GM23338 (cell line): ENCODE data around the gene HES3. TPM values are rescaled to one million over a fixed set of nuclear protein-coding genes. Genes with fewer than 3 reads are reported as not detected.

Source experiments
- ATAC-seq: fragments of 200-7000 bp; cut with Tn5 transposase; 3 replicates; pipeline ENCODE4 v1.9.1; 2020
- DNase-seq: peaks from one replicate; pipeline ENCODE4 v3.0.0-alpha.2; 2015; ENCODE audit warnings: low spot score
- H2AFZ ChIP-seq: fragments of 200-600 bp; sonication (generic); 2 replicates; pipeline ENCODE4 v1.8.0; 2016; ENCODE audit warnings: antibody characterized with exemption, mild to moderate bottlenecking, moderate library complexity
- H3F3A ChIP-seq: fragments of 200-600 bp; sonication (generic); replicated peaks from 2 replicates; pipeline ENCODE4 v1.8.0; 2017; ENCODE audit warnings: antibody characterized with exemption, mixed run types, low read depth
- H3K27ac ChIP-seq: fragments of 200-600 bp; sonication (generic); 2 replicates; pipeline ENCODE4 v1.6.1; 2016; ENCODE audit warnings: low read depth
- H3K27me3 ChIP-seq: fragments of 200-600 bp; sonication (generic); 2 replicates; pipeline ENCODE4 v1.8.0; 2016; ENCODE audit warnings: mild to moderate bottlenecking, mixed run types, moderate library complexity; ENCODE audit not compliant: insufficient read depth
- H3K36me3 ChIP-seq: fragments of 200-600 bp; sonication (generic); 2 replicates; pipeline ENCODE4 v1.8.0; 2016; ENCODE audit warnings: mild to moderate bottlenecking; ENCODE audit not compliant: insufficient read depth
- H3K4me1 ChIP-seq: fragments of 200-600 bp; sonication (generic); 2 replicates; pipeline ENCODE4 v1.8.0; 2016; ENCODE audit warnings: mild to moderate bottlenecking, moderate library complexity; ENCODE audit not compliant: insufficient read depth
- H3K4me2 ChIP-seq: fragments of 200-600 bp; sonication (generic); 2 replicates; pipeline ENCODE4 v1.7.1; 2017; ENCODE audit warnings: mixed run types
- H3K4me3 ChIP-seq: fragments of 200-600 bp; sonication (generic); 2 replicates; pipeline ENCODE4 v1.6.1; 2016; ENCODE audit warnings: mixed run types
- H3K79me2 ChIP-seq: fragments of 200-600 bp; sonication (generic); replicated peaks from 2 replicates; pipeline ENCODE4 v1.8.0; 2017; ENCODE audit warnings: mild to moderate bottlenecking; ENCODE audit not compliant: insufficient read depth
- H3K9me2 ChIP-seq: fragments of 200-600 bp; sonication (generic); 2 replicates; pipeline ENCODE4 v1.8.0; 2017; ENCODE audit not compliant: insufficient read depth
- H4K20me1 ChIP-seq: fragments of 200-600 bp; sonication (generic); replicated peaks from 2 replicates; pipeline ENCODE4 v1.8.0; 2017; ENCODE audit warnings: mild to moderate bottlenecking; ENCODE audit not compliant: insufficient read depth
- H3K27ac Mint-ChIP-seq: 2 replicates; pipeline ENCODE4 v1.8.0; 2020; ENCODE audit warnings: inconsistent platforms, mild to moderate bottlenecking, moderate library complexity, mixed read lengths
- H3K27me3 Mint-ChIP-seq: 3 replicates; pipeline ENCODE4 v1.8.0; 2022; ENCODE audit warnings: low read depth, mild to moderate bottlenecking, moderate library complexity, mixed read lengths, inconsistent platforms; ENCODE audit not compliant: insufficient read depth, poor library complexity
- H3K36me3 Mint-ChIP-seq: 3 replicates; pipeline ENCODE4 v1.8.0; 2021; ENCODE audit warnings: low read depth, mild to moderate bottlenecking, inconsistent platforms, moderate library complexity, mixed read lengths
- H3K4me1 Mint-ChIP-seq: 3 replicates; pipeline ENCODE4 v1.8.0; 2020; ENCODE audit warnings: mild to moderate bottlenecking, inconsistent platforms, mixed read lengths
- H3K4me3 Mint-ChIP-seq: 3 replicates; pipeline ENCODE4 v1.8.0; 2021; ENCODE audit warnings: moderate library complexity, mild to moderate bottlenecking, inconsistent platforms, mixed read lengths
- H3K9me3 Mint-ChIP-seq: 3 replicates; pipeline ENCODE4 v1.8.0; 2020; ENCODE audit warnings: moderate library complexity, mild to moderate bottlenecking, inconsistent platforms, mixed read lengths
- CREB1 ChIP-seq: fragments of 250-450 bp; sonication (Bioruptor Pico); IDR thresholded peaks from 2 replicates; pipeline ENCODE4 v1.5.0; 2020; ENCODE audit warnings: low read depth, mild to moderate bottlenecking, moderate library complexity
- CTCF ChIP-seq, 2 experiments: fragments of 200-600 bp in 1 of 2; sonication (generic) in 1 of 2; conservative IDR thresholded peaks; 2 replicates each; pipeline versions ENCODE4 v1.5.1 to v1.6.1; 2016 to 2017; ENCODE audit warnings: antibody characterized with exemption in 2 of 2, low read depth in 2 of 2, mild to moderate bottlenecking in 2 of 2, moderate library complexity in 1 of 2
- EZH2 ChIP-seq: fragments of 200-600 bp; sonication (generic); IDR thresholded peaks from one replicate; pipeline ENCODE4 v1.8.0; 2017; ENCODE audit warnings: antibody characterized with exemption, mild to moderate bottlenecking, low read depth; ENCODE audit not compliant: unreplicated experiment
- EZH2phosphoT487 ChIP-seq: fragments of 200-600 bp; sonication (generic); IDR thresholded peaks from one replicate; pipeline ENCODE4 v1.8.1; 2018; ENCODE audit warnings: antibody characterized with exemption; ENCODE audit not compliant: unreplicated experiment
- JUNB ChIP-seq: IDR thresholded peaks from one replicate; pipeline ENCODE4 v1.6.1; 2016; ENCODE audit warnings: antibody characterized with exemption; ENCODE audit not compliant: unreplicated experiment
- NANOG ChIP-seq: IDR thresholded peaks from 2 replicates; pipeline ENCODE4 v1.6.1; 2016; ENCODE audit warnings: antibody characterized with exemption, borderline replicate concordance
- POLR2AphosphoS5 ChIP-seq: IDR thresholded peaks from 2 replicates; pipeline ENCODE4 v1.6.1; 2016; ENCODE audit warnings: antibody characterized with exemption, low read depth
- STAT1 ChIP-seq: IDR thresholded peaks from one replicate; pipeline ENCODE4 v1.6.1; 2016; ENCODE audit warnings: antibody characterized with exemption; ENCODE audit not compliant: unreplicated experiment
- ZNF114 ChIP-seq: fragments of 250-450 bp; sonication (Bioruptor Pico); IDR thresholded peaks from 2 replicates; pipeline ENCODE4 v1.5.0; 2020; ENCODE audit warnings: mild to moderate bottlenecking, moderate library complexity
- ZNF331 ChIP-seq: fragments of 250-450 bp; sonication (Bioruptor Pico); IDR thresholded peaks from 2 replicates; pipeline ENCODE4 v1.5.0; 2020; ENCODE audit warnings: low read depth, mild to moderate bottlenecking, moderate library complexity
- polyA plus RNA-seq: library from polyadenylated mRNA; unstranded; fragments of >200 nt; fragmentation: Nextera tagmentation; extraction: Ambion mirVana; gene quantifications from 2 replicates; pipeline ENCODE4 v1.2.1, GENCODE V29; 2016
- total RNA-seq: library from RNA; depleted of rRNA; stranded (reverse); fragments of >200 nt; shearing (Covaris generic); gene quantifications from 2 replicates; pipeline ENCODE4 v1.2.3, GENCODE V29; 2014
- TF ChIP-seq, protein P1 (sequence below): fragments of 250-450 bp; sonication (Bioruptor Pico); IDR thresholded peaks from 2 replicates; pipeline ENCODE4 v1.5.0; 2020; ENCODE audit warnings: mild to moderate bottlenecking, moderate library complexity
- TF ChIP-seq, protein P2 (sequence below): IDR thresholded peaks from one replicate; pipeline ENCODE4 v1.6.1; 2018; ENCODE audit warnings: antibody characterized with exemption; ENCODE audit not compliant: unreplicated experiment
- TF ChIP-seq, protein P3 (sequence below): IDR thresholded peaks from 2 replicates; pipeline ENCODE4 v1.6.1; 2016; ENCODE audit warnings: antibody characterized with exemption

The HES3 gene
- total and polyA plus RNA-seq, 2 experiments from 2014 or later = 7.1 to 50.4 TPM

GRCh38 chr1:6224718-6225117 lies 19.3 kb upstream of the HES3 start:
- TF ChIP-seq CREB1 (CRISPR knock-in tag) (no peak), STAT1 (no peak), CTCF (conservative IDR thresholded peaks at IDR 0.05; ENCODE audit: low read depth in 2 of 2) (no peak; a peak in 1 of 4 replicates), NANOG (no peak), JUNB (no peak), POLR2AphosphoS5 (no peak), ZNF331 (no peak), EZH2phosphoT487 (no peak), ZNF114 (CRISPR knock-in tag) (no peak), EZH2 (no peak)
- TF ChIP-seq, protein P1, sequence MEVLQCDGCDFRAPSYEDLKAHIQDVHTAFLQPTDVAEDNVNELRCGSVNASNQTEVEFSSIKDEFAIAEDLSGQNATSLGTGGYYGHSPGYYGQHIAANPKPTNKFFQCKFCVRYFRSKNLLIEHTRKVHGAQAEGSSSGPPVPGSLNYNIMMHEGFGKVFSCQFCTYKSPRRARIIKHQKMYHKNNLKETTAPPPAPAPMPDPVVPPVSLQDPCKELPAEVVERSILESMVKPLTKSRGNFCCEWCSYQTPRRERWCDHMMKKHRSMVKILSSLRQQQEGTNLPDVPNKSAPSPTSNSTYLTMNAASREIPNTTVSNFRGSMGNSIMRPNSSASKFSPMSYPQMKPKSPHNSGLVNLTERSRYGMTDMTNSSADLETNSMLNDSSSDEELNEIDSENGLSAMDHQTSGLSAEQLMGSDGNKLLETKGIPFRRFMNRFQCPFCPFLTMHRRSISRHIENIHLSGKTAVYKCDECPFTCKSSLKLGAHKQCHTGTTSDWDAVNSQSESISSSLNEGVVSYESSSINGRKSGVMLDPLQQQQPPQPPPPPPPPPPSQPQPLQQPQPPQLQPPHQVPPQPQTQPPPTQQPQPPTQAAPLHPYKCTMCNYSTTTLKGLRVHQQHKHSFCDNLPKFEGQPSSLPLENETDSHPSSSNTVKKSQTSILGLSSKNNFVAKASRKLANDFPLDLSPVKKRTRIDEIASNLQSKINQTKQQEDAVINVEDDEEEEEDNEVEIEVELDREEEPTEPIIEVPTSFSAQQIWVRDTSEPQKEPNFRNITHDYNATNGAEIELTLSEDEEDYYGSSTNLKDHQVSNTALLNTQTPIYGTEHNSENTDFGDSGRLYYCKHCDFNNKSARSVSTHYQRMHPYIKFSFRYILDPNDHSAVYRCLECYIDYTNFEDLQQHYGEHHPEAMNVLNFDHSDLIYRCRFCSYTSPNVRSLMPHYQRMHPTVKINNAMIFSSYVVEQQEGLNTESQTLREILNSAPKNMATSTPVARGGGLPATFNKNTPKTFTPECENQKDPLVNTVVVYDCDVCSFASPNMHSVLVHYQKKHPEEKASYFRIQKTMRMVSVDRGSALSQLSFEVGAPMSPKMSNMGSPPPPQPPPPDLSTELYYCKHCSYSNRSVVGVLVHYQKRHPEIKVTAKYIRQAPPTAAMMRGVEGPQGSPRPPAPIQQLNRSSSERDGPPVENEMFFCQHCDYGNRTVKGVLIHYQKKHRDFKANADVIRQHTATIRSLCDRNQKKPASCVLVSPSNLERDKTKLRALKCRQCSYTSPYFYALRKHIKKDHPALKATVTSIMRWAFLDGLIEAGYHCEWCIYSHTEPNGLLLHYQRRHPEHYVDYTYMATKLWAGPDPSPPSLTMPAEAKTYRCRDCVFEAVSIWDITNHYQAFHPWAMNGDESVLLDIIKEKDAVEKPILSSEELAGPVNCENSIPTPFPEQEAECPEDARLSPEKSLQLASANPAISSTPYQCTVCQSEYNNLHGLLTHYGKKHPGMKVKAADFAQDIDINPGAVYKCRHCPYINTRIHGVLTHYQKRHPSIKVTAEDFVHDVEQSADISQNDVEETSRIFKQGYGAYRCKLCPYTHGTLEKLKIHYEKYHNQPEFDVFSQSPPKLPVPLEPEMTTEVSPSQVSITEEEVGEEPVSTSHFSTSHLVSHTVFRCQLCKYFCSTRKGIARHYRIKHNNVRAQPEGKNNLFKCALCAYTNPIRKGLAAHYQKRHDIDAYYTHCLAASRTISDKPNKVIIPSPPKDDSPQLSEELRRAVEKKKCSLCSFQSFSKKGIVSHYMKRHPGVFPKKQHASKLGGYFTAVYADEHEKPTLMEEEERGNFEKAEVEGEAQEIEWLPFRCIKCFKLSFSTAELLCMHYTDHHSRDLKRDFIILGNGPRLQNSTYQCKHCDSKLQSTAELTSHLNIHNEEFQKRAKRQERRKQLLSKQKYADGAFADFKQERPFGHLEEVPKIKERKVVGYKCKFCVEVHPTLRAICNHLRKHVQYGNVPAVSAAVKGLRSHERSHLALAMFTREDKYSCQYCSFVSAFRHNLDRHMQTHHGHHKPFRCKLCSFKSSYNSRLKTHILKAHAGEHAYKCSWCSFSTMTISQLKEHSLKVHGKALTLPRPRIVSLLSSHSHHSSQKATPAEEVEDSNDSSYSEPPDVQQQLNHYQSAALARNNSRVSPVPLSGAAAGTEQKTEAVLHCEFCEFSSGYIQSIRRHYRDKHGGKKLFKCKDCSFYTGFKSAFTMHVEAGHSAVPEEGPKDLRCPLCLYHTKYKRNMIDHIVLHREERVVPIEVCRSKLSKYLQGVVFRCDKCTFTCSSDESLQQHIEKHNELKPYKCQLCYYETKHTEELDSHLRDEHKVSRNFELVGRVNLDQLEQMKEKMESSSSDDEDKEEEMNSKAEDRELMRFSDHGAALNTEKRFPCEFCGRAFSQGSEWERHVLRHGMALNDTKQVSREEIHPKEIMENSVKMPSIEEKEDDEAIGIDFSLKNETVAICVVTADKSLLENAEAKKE (CRISPR knock-in tag) = no peak
- TF ChIP-seq, protein P2, sequence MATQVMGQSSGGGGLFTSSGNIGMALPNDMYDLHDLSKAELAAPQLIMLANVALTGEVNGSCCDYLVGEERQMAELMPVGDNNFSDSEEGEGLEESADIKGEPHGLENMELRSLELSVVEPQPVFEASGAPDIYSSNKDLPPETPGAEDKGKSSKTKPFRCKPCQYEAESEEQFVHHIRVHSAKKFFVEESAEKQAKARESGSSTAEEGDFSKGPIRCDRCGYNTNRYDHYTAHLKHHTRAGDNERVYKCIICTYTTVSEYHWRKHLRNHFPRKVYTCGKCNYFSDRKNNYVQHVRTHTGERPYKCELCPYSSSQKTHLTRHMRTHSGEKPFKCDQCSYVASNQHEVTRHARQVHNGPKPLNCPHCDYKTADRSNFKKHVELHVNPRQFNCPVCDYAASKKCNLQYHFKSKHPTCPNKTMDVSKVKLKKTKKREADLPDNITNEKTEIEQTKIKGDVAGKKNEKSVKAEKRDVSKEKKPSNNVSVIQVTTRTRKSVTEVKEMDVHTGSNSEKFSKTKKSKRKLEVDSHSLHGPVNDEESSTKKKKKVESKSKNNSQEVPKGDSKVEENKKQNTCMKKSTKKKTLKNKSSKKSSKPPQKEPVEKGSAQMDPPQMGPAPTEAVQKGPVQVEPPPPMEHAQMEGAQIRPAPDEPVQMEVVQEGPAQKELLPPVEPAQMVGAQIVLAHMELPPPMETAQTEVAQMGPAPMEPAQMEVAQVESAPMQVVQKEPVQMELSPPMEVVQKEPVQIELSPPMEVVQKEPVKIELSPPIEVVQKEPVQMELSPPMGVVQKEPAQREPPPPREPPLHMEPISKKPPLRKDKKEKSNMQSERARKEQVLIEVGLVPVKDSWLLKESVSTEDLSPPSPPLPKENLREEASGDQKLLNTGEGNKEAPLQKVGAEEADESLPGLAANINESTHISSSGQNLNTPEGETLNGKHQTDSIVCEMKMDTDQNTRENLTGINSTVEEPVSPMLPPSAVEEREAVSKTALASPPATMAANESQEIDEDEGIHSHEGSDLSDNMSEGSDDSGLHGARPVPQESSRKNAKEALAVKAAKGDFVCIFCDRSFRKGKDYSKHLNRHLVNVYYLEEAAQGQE = no peak
- TF ChIP-seq, protein P3, sequence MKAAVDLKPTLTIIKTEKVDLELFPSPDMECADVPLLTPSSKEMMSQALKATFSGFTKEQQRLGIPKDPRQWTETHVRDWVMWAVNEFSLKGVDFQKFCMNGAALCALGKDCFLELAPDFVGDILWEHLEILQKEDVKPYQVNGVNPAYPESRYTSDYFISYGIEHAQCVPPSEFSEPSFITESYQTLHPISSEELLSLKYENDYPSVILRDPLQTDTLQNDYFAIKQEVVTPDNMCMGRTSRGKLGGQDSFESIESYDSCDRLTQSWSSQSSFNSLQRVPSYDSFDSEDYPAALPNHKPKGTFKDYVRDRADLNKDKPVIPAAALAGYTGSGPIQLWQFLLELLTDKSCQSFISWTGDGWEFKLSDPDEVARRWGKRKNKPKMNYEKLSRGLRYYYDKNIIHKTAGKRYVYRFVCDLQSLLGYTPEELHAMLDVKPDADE = no peak
- Histone ChIP-seq H2AFZ (no peak overlapping the region), H3K4me2 (no peak overlapping the region), H3K27me3 (no peaks in the 10 kb centered on the region), H3K4me3 (no peak overlapping the region), H3K36me3 (peaks cover 40% of the 10 kb centered on the region), H3K4me1 (no peaks in the 10 kb centered on the region), H3K27ac (no peak overlapping the region), H3F3A (peaks cover 12% of the 10 kb centered on the region; the same call in 1 of the 2 replicates), H3K79me2 (peaks cover 11% of the 10 kb centered on the region), H4K20me1 (peaks cover 38% of the 10 kb centered on the region), H3K9me2 (no peaks in the 10 kb centered on the region)
- DNase-seq = peak; percentile 11
- Mint-ChIP-seq H3K27me3 (peaks cover 16% of the 10 kb centered on the region), H3K9me3 (no peaks in the 10 kb centered on the region), H3K27ac (no peak overlapping the region), H3K36me3 (peaks cover 75% of the 10 kb centered on the region), H3K4me3 (no peak overlapping the region), H3K4me1 (no peaks in the 10 kb centered on the region; the same call in 2 of the 3 replicates)
- ATAC-seq = no peak
